Upper lobe of right lung (tissue), 1 donor: ENCODE results near the gene UCMA. TPM values are rescaled to one million over a fixed set of nuclear protein-coding genes. Genes with fewer than 3 reads are reported as not detected.

Source experiments
- ATAC-seq: fragments of 200-7000 bp; cut with Tn5 transposase; one replicate; pipeline ENCODE4 v1.9.1; 2020; ENCODE audit warnings: mild to moderate bottlenecking, moderate library complexity
- DNase-seq: peaks from one replicate; pipeline ENCODE4 v3.0.0-alpha.2; 2020
- H3K27ac ChIP-seq: fragments of 200-600 bp; one replicate; pipeline ENCODE4 v1.8.0; 2022
- H3K27me3 ChIP-seq: fragments of 200-600 bp; one replicate; pipeline ENCODE4 v1.8.0; 2022; ENCODE audit warnings: mild to moderate bottlenecking
- H3K36me3 ChIP-seq: fragments of 200-600 bp; one replicate; pipeline ENCODE4 v1.8.0; 2022
- H3K4me1 ChIP-seq: fragments of 200-600 bp; one replicate; pipeline ENCODE4 v1.8.0; 2022
- H3K4me3 ChIP-seq: fragments of 200-600 bp; one replicate; pipeline ENCODE4 v1.8.0; 2022; ENCODE audit warnings: mild to moderate bottlenecking
- H3K9me3 ChIP-seq: fragments of 200-600 bp; one replicate; pipeline ENCODE4 v1.8.0; 2022
- intact Hi-C: fragments of 100-400 bp; cut with DNase I; formaldehyde crosslinking; loops from one replicate; pipeline ENCODE4 v1.11.0; 2022
- total RNA-seq: library from RNA; stranded (reverse); fragmentation: NEBNext Ultra II Directional; extraction: Animal tissue kit (Norgen Biotek cat#: 25700); gene quantifications from one replicate; pipeline ENCODE4 v1.2.1, GENCODE V29; 2021
- TF ChIP-seq, protein P1 (sequence below): fragments of 200-600 bp; IDR thresholded peaks from one replicate; pipeline ENCODE4 v1.8.0; 2022; ENCODE audit warnings: antibody characterized with exemption
- donor health status: DM: no; HTN: yes; CAD: no; lungs with severe emphysema.

Gene UCMA
- total RNA-seq, 1 donor from 2014 or later = not detected

DNA sequence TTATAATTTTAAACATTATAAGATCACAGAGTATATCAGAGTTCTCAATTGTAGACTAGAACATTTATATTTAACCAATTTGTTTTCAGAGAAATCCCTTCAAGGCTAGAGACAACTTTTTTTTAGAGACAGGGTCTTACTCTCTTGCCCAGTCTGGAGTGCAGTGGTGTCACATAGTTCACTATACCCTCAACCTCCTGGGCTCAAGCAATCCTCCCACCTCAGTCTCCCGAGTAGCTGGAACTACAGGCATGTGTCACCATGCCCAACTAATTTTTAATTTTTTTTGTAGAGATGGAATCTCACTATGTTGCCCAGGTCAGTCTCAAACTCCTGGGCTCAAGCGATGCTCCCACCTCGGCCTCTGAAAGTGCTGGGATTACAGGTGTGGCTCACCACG lies 15.3 kb downstream of the UCMA start:
- H3K9me3 ChIP-seq = no peaks in the 10 kb centered on the region
- ATAC-seq (no peak), DNase-seq (no peak)
- no peak overlapping the region for H3K27ac ChIP-seq
- TF ChIP-seq, protein P1, sequence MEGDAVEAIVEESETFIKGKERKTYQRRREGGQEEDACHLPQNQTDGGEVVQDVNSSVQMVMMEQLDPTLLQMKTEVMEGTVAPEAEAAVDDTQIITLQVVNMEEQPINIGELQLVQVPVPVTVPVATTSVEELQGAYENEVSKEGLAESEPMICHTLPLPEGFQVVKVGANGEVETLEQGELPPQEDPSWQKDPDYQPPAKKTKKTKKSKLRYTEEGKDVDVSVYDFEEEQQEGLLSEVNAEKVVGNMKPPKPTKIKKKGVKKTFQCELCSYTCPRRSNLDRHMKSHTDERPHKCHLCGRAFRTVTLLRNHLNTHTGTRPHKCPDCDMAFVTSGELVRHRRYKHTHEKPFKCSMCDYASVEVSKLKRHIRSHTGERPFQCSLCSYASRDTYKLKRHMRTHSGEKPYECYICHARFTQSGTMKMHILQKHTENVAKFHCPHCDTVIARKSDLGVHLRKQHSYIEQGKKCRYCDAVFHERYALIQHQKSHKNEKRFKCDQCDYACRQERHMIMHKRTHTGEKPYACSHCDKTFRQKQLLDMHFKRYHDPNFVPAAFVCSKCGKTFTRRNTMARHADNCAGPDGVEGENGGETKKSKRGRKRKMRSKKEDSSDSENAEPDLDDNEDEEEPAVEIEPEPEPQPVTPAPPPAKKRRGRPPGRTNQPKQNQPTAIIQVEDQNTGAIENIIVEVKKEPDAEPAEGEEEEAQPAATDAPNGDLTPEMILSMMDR = no peak
- no peaks in the 10 kb centered on the region for H3K4me1 ChIP-seq
- H3K4me3 ChIP-seq = no peak overlapping the region
- no peaks in the 10 kb centered on the region for H3K27me3 ChIP-seq
- no peaks in the 10 kb centered on the region for H3K36me3 ChIP-seq
- intact Hi-C loops = no loop called here

DNA sequence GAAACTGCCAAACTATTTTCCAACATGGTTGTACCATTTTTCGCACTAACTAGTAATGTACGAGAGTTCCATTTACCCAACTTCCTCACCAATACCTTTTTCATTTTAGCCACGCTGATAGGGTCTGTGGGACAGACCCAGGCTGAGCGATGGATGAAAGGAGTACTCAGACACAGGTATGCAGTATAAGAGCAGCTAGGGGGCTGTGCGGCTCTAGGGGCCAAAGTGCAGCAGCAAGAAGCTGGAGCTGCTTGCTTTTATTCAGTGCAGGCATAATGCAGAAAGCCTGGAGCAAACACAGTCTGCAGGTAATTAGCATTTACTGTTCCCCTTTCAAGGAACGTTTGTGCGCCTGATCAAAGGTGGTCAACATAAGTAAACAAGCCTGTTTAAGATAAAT lies 21.0 kb downstream of the UCMA start:
- Histone ChIP-seq H3K4me3 (no peak overlapping the region), H3K36me3 (no peaks in the 10 kb centered on the region), H3K27ac (no peak overlapping the region), H3K27me3 (no peaks in the 10 kb centered on the region), H3K4me1 (no peaks in the 10 kb centered on the region), H3K9me3 (no peaks in the 10 kb centered on the region)
- intact Hi-C loops = no loop called here
- no peak for ATAC-seq
- DNase-seq = no peak
- TF ChIP-seq, protein P1 = no peak

DNA sequence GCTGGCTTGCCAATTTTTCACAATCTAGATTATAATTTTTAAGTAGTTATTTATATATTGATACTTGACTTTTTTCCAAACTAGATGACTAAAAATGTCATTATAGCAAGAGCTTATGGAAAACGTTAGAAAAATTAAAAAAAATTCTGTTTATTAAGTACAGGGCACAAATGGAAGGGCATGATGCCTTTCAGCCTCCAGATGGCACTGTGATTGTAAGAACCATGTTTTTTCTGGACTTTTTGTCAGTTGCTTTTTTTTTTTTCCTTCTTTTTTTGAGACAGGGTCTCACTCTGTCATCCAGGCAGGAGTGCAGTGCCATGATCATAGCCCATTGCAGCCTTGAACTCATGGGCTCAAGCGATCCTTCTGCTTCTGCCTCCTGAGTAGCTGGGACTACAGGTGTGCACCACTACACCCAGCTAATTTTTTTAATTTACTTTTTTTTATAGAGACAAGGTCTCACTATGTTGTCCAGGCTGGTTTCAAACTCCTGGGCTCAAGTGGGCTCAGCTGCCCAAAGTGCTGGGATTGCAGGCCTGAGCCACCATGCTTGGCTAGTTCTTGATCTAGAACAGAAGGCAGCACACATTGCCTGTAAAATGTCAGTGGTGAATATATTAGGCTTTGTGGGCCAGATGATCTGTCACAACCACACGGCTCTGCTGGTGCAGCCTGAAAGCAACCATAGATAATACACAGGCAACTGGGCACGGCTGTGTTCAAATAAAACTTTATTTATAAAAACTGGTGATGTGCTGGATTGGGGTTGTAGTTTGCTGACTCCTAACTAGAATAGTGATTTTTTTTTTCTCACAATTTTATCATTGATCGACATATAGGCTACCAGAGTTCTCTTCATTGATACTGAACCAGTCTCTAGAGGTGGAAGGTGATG lies 27.4 kb downstream of the UCMA start:
- Histone ChIP-seq H3K4me1 (no peaks in the 10 kb centered on the region), H3K4me3 (no peak overlapping the region), H3K27me3 (no peaks in the 10 kb centered on the region), H3K36me3 (no peaks in the 10 kb centered on the region), H3K27ac (no peak overlapping the region), H3K9me3 (no peaks in the 10 kb centered on the region)
- TF ChIP-seq, protein P1 = peak; percentile 52
- intact Hi-C loops = no loop called here
- no peak for ATAC-seq
- no peak for DNase-seq

DNA sequence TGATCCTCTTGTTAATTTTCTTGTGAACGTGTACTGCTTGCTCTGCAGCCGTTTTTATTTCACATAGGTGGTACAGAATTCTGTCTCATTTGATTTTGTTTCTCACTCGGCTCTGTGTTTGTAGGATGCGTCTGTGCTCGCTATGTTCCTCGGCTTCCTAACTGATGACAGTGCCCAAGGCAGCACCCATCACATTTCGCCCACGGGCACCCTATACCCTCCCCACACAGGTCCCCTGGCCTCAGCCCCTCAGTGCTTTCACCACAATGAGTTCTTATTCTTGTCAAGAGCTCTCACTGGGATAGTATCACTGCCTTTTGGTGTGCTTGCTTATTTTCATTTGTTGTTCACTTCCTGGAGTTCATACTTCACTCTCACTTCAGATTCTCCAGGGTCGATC lies 28.1 kb downstream of the UCMA start:
- intact Hi-C loops = no loop called here
- no peak for DNase-seq

DNA sequence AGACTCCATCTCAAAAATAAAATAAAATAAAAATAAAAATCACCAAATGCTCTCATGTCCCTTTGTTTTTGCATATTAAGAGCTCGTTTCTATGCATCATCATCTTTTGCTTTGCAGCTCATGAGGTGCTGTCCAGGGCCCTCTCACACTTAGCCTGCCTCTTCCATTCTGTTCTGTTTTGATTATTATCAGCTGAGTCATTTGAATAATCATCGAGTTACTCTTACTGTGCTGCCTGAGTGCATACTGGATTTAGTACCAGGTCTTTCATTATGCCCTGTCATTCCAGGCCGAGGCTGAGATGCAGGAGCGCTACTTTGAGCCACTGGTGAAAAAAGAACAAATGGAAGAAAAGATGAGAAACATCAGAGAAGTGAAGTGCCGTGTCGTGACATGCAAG lies 33.0 kb downstream of the UCMA start:
- H3K9me3 ChIP-seq = no peaks in the 10 kb centered on the region
- TF ChIP-seq, protein P1 = no peak
- no peak for DNase-seq
- ATAC-seq = no peak
- H3K36me3 ChIP-seq = no peaks in the 10 kb centered on the region
- no peaks in the 10 kb centered on the region for H3K27me3 ChIP-seq
- H3K4me3 ChIP-seq = no peak overlapping the region
- intact Hi-C loops = no loop called here
- H3K4me1 ChIP-seq = no peaks in the 10 kb centered on the region
- H3K27ac ChIP-seq = no peak overlapping the region

More for the DNA sequence above, 28.1 kb downstream of the UCMA start:
- H3K9me3 ChIP-seq = no peaks in the 10 kb centered on the region
- ATAC-seq = no peak
- H3K36me3 ChIP-seq = no peaks in the 10 kb centered on the region
- H3K27me3 ChIP-seq = no peaks in the 10 kb centered on the region
- H3K4me3 ChIP-seq = no peak overlapping the region
- TF ChIP-seq, protein P1 = no peak
- no peaks in the 10 kb centered on the region for H3K4me1 ChIP-seq
- no peak overlapping the region for H3K27ac ChIP-seq
